Activated naive CD4-positive, alpha-beta T cell (primary cell): ENCODE measurements around the gene PTGDR2.
A peak's percentile ranks its signal among the peaks of the same experiment; 100 is the strongest.
"Not testable (repeated sequence)": the region's sequence is repeated elsewhere in the genome, so short reads cannot be mapped to it uniquely, and the experiment has no call there.

Source experiments
- DNase-seq, 4 experiments: peaks; one replicate each; lab custom pipeline; 2025; lab: John Stamatoyannopoulos, UW

PTGDR2 gene

GRCh38 chr11:60841797-60842667 lies 13.7 kb downstream of the PTGDR2 start, which contains the start of gene CCDC86:
TSS of gene CCDC86 (plus strand) at chr11:60842113. CDS start at chr11:60842125, 12 bp downstream.
- DNase-seq, result peak; percentile 97 to 99 (median 98)

GRCh38 chr11:60840470-60841430 lies 15.0 kb downstream of the PTGDR2 start:
- no peak for DNase-seq

- DNase-seq, result no peak
Measured at GRCh38 chr11:60838132-60838531, 17.6 kb downstream of the PTGDR2 start.

GRCh38 chr11:60836866-60837515 lies 18.8 kb downstream of the PTGDR2 start:
- no peak for DNase-seq

- no peak for DNase-seq
Measured at GRCh38 chr11:60835534-60835846, 20.3 kb downstream of the PTGDR2 start.

GRCh38 chr11:60834742-60835533 lies 20.8 kb downstream of the PTGDR2 start:
- no peak for DNase-seq

GRCh38 chr11:60831501-60832079 lies 24.2 kb downstream of the PTGDR2 start:
- no peak for DNase-seq

GRCh38 chr11:60831143-60831500 lies 24.6 kb downstream of the PTGDR2 start:
- DNase-seq, result peak; percentile 44 to 72 (median 66)

- DNase-seq, result no peak
Measured at GRCh38 chr11:60830478-60831142, 25.1 kb downstream of the PTGDR2 start.

- no peak for DNase-seq
Measured at GRCh38 chr11:60825790-60826189, 30.0 kb downstream of the PTGDR2 start.

- no peak for DNase-seq
Measured at GRCh38 chr11:60825118-60825517, 30.6 kb downstream of the PTGDR2 start.

- DNase-seq, result not testable (repeated sequence)
Measured at GRCh38 chr11:60823745-60824306, 31.9 kb downstream of the PTGDR2 start.

- no peak for DNase-seq
Measured at GRCh38 chr11:60821827-60822599, 33.7 kb downstream of the PTGDR2 start.

- DNase-seq, result no peak
Measured at GRCh38 chr11:60818057-60818456, 37.7 kb downstream of the PTGDR2 start.

- no peak for DNase-seq
Measured at GRCh38 chr11:60816590-60817157, 39.1 kb downstream of the PTGDR2 start.

GRCh38 chr11:60814112-60814511 lies 41.6 kb downstream of the PTGDR2 start:
- no peak for DNase-seq

- no peak for DNase-seq
Measured at GRCh38 chr11:60813324-60813723, 42.4 kb downstream of the PTGDR2 start.

- DNase-seq, result no peak
Measured at GRCh38 chr11:60810569-60810968, 45.2 kb downstream of the PTGDR2 start.

- no peak for DNase-seq
Measured at GRCh38 chr11:60810151-60810550, 45.6 kb downstream of the PTGDR2 start.
